ENCODE results near the gene LYPLA2.
"Not testable (repeated sequence)": the region's sequence is repeated elsewhere in the genome, so short reads cannot be mapped to it uniquely, and the experiment has no call there.

The LYPLA2 gene

GRCh38 chr1:23779826-23780371 lies 11.0 kb upstream of the LYPLA2 start:
- no peak for DNase-seq

DNA sequence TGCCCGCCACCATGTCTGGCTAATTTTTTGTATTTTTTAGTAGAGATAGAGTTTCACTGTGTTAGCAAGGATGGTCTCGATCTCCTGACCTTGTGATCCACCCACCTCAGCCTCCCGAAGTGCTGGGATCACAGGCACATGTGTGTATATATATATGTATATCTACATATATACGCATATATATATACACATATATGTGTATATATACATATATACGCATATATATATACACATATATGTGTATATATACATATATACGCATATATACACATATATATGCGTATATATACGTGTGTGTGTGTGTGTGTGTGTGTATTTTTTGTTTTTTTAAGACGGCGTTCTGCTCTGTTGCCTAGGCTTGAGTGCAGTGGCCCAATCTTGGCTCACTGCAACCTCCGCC lies 7.8 kb upstream of the LYPLA2 start:
- not testable (repeated sequence) for DNase-seq

DNA sequence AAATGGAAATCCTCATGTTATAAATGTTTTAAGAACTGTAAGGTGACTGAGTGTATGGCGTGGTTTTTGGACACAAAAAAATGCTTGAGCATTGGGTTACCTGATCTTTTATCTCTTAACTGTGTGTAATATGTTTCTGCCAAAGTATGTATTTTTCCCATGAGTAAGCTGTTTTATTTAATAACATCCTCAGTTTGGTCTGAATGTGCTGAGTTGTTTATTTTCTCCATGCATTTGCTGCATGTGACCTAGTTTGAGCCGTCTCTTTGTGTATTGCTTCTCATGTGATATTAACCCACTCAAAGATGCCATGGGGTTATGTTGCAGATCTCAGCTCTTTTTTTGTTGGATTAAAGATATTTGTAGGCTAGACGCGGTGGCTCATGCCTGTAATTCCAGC lies 6.1 kb upstream of the LYPLA2 start:
- no peak for DNase-seq

DNA sequence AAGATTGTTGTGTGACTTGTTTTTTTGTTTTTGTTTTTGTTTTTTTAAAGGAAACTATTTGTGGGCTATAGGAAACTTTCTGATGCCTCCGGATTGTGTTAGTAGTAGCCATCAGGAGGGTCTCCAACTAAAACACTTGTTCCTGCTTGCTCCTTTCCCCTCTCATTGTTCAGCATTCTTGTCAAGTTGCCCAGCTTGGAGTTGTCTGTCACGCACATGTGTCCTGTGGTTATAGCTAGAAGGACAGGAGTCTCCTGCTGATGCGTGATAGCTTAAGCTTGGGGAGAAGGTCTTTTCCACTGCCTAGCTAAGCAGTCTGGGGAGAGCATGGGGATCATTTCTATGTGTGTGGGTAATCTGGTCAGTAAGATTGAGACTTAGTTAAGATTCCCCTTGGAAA lies 3.2 kb upstream of the LYPLA2 start:
- no peak for DNase-seq

DNA sequence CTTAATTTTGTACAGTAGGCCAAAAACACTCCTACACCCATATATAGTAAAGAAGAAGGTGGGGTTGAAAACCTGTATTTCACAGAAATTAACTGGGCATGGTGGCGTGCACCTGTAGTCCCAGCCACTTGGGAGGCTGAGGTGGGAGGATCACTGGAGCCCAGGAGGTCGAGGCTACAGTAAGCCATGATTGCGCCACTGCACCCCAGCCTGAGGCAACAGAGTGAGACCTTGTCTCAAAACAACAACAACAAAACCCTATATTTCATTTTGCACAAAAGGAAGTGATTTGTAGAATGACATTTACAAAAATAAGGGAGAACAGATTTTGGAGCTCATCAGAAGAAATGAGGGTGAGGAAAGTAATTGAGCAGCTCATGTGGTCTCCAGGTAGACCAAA lies 2.2 kb upstream of the LYPLA2 start:
- no peak for DNase-seq

GRCh38 chr1:23791516-23792047 lies 637 bp downstream of the LYPLA2 start:
- no peak for DNase-seq

DNA sequence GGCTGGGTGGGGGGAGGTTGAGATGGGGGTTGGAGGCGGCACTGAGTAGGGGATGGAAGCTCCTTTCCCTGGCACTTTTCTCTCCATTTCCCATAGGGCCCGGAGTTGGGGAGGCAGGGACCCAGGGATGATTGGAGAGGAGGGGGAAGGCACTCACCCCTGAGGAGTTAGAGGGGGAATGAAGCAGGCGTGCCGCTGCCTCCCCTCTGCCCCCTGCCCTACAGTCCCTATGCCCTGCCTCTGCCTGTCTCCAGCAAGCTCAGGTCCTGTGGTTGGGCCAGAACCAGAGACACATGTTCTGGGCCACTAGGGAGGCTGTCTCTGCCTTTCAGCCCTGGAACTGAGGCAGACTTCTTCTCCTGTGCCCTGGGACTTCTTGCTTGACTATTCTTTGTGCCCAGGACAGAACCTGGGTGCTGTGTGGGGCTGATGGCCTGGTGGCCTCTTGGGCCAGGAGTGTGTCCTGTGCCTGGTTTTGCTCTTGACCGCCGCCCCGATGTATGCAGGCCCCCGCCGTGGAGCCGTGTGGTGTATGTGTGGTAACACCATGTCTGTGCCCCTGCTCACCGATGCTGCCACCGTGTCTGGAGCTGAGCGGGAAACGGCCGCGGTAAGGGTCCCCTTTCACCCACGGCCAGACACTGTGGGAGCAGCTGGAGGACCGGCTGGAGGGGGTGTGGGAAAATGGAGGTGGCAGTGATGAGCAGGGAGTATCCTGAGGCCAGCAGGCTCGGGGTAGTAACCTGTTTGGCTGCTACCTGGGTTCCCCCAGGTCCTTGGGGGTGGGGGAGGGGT lies 1.4 kb downstream of the LYPLA2 start:
- no peak for DNase-seq

- no peak for DNase-seq
These were observed 2.3 kb downstream of the LYPLA2 start for GRCh38 chr1:23793018-23793781.

- DNase-seq, result no peak
These were observed 3.2 kb downstream of the LYPLA2 start for GRCh38 chr1:23793861-23794731.

DNA sequence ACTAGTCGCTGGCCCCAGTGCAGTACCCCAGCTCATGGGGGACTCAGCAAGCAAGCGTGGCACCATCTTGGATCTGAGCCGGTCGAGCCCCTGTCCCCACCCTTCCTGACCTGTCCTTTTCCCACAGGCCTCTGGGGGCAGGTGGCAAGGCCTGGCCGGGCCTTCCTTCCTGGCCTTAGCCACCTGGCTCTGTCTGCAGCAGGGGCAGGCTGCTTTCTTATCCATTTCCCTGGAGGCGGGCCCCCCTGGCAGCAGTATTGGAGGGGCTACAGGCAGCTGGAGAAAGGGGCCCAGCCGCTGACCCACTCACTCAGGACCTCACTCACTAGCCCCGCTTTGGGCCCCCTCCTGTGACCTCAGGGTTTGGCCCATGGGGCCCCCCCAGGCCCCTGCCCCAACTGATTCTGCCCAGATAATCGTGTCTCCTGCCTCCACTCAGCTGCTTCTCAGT lies 3.8 kb downstream of the LYPLA2 start:
- DNase-seq, result not testable (repeated sequence)

DNA sequence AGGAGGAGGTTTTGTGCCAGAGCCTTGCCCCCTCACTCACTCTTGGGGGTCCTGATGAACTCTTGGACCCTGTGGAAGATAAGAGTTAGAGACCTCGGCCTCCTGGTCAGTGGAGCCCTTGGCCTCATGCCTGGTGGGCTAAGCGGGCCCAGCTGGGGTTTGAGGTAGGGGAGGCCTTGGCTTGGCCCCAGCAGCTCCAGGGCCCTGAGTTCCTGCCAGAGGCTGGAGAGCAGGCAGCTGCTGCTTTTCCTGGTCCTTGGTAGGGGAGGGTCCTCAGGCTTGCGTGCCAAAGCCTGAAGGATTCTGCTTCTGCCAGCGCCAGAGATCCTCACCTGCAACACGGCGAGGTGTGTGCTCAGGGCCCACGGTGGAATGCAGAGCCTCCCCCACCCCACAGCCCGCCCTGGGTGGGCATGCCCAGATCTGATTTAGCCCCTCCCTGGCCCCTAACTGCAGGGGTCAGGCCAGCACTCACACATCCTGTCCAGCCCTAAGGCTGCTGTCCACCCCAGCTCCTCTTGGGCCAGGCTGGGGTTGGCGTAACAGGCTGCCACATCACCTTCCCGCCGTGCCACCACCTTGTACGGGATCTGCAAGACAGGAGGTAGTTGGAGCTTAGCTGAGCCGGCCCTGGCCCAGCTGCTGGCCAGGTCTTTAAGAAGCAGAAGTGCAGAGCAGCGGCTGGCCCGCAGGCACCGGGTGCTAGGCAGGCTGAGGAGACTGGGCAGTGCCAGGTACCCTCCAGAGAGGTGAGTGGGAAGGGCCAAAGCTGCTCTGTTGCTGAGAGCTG lies 4.9 kb downstream of the LYPLA2 start:
- no peak for DNase-seq

DNA sequence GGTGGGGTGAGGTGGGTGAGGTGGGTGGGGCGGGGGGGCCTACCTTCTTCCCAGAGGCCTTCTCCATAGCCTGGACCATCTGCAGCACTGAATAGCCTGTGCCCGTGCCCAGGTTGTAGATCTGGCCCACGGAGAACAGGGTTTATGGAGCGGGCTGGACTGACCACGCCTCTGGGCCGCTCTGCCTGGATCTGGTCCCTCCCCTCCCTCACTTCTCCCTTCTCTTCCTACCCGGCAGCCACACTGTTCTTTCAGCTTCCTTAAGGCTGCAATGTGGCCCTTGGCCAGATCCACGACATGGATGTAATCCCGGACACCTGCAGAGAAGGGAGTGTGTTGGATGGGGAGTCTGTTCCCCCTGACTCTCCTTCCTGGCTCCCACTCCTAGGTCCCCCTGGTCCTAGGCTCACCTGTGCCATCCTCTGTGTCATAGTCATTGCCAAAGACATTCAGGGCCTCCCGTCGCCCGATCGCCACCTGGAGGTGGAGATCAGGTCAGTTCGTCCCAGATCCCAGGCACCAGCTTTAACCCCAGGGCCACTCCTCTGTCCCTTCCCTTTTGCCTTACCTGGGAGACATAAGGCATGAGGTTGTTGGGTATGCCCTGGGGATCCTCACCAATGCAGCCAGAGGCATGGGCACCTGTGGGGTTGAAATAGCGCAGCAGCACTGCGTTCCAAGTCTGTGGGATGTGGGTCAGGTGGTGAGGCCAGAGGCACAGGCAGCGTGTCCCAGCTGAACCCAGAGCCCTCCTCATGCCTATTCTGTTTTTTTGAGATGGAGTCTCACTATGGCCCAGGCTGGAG lies 5.7 kb downstream of the LYPLA2 start:
- no peak for DNase-seq

- no peak for DNase-seq
These were observed 6.8 kb downstream of the LYPLA2 start for GRCh38 chr1:23797478-23798448.

DNA sequence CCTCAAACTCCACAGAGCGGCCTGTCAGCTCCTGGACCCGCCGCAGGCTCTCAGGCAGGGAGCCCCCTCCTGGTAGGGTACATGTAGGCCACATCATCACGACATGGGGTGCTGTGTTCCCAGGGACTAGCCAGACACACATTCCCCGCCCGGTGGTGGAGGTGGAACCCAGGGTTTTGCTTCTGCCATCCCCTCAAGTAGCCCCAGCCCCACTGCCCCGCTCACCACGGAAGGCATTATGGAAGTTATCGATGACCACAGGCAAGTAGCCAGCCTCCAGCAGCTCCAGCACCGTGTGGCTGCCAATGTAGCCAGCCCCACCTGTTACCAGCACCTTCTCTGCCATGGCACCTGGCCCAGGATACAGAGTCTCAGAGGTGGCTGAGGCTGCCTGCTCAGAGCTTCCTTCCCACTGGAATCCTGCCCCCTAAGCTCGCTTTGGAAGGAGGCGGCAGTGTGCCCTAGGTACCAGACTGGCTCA lies 7.8 kb downstream of the LYPLA2 start:
- DNase-seq, result no peak

DNA sequence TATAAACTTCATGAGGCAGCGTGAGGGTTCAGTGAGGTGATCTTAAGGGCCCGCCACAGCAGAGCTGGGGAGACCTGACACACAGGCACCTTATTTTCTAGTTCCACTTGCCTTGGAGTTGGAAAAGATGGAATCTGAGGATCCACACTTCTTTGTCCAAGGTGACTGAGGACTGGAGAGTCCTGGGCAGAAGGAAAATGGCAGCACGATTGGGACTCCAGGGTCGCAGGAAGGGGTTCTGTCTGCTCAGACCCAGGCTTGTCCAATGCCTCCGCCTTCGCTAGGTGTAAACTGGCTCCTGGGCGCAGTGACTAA lies 8.3 kb downstream of the LYPLA2 start:
- no peak for DNase-seq

GRCh38 chr1:23799570-23800399 lies 8.8 kb downstream of the LYPLA2 start:
- peak; percentile 76 for DNase-seq

DNA sequence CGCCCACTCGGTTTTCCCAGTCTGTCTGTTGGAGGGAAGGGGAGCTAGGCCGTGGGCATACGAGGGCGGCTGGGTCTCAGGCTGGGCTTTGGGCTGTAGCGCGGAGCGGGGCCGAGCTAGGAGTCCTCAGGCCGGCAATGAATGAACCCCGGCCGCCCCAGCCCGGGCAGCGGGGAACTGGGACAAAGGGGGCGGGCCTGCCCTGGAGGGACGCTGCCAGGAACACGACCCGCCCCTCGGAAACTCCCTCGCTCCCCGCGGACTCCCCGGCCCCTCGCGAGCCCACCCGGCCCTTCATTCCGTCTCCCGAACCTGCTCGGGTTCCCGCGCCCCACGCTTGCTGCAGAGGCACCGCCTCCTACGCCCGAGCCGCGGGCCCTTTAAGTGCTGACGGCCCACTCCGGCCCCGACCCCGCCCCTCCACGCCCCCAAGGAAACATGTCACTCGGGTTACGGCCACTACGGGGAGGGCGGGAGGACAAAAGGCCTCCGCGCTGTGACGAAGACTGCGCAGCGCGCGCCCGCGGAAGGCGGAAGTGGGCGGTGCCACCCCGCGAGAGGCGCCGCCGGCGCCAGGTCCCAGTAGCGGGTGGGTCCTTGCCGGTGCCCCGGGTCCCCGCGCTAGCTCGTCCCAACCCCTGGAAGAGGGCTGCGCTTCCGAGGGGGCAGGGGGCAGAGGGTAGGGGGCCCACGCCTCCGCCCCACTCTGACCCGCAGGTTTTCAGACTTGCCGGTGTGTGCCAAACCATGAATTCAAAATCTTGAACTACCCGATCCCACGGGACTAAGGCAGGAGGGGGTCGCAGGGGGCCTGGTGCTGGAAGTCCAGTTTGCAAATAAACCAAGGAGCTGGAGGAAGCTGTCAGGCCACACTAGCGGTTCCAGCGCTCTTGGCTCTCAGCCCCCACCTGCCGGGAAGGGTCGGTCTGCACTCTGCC lies 9.7 kb downstream of the LYPLA2 start, which contains the start of gene GALE:
TSS of gene GALE (minus strand) at position 355 of the 938 bp plus-strand sequence. CDS start 1,747 bp downstream, outside the sequence.
- peak; percentile 98 for DNase-seq
